ENCODE results near the gene ACTR3. TPM values are rescaled to one million over a fixed set of nuclear protein-coding genes. Genes with fewer than 3 reads are reported as not detected.

The ACTR3 gene
- total and polyA plus RNA-seq, 2 experiments from 2014 or later, result 63.7 to 137 TPM

DNA sequence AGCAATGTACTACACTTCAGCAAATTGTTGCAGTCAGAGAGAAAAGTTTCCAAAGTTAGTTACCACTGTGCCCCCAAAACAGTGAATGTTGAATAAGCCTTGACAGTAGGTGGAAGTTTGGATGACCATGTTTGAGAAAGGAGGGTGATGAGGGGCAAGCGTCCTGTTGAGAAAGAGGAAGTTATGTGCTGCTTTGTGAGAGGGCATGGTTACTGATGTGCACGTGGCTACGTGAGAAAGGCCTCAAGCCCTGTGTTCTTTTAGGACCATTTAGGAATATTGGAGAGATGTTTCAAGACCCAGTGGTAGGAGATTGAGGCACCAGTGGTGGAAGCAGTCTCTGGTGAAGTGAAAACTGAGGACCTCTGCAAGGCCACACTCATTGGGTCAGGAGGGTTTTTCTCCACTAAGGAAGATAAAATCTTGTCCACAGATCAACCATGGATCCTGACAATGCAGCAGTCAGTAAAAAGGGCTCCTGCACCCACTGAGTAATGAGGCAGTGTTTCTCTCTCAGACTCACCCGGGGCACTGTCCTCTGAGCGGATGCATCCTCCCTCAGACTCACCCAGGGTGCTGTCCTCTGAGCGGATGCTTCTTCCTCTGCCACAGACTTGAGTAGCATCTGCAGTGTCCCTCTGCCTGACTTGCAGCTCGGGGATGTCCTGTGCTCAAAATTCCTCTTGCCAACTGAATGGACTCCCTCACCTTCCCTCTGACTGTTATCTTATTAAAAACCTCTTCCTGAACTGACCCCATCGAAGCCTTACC lies 34.7 kb upstream of the ACTR3 start:
- no peaks in the 10 kb centered on the region for H3K9me2 ChIP-seq (ENCODE audit: insufficient read depth)
- no peak for DNase-seq (ENCODE audit: low spot score)
- no peaks in the 10 kb centered on the region for H3K4me1 ChIP-seq (ENCODE audit: insufficient read depth)
- H3K27me3 Mint-ChIP-seq (ENCODE audit: insufficient read depth, low read depth, poor library complexity), result no peaks in the 10 kb centered on the region
- H3K4me3 Mint-ChIP-seq, result no peak overlapping the region
- no peaks in the 10 kb centered on the region for H3K9me3 Mint-ChIP-seq
- no peaks in the 10 kb centered on the region for H3F3A ChIP-seq (replicated peaks; ENCODE audit: low read depth)
- no peaks in the 10 kb centered on the region for H3K36me3 ChIP-seq (ENCODE audit: insufficient read depth)
- no peaks in the 10 kb centered on the region for H3K4me1 Mint-ChIP-seq
- no peak overlapping the region for H3K27ac ChIP-seq (ENCODE audit: low read depth)
- no peak overlapping the region for H3K4me3 ChIP-seq
- H3K27me3 ChIP-seq (ENCODE audit: insufficient read depth), result no peaks in the 10 kb centered on the region
- no peaks in the 10 kb centered on the region for H4K20me1 ChIP-seq (replicated peaks; ENCODE audit: insufficient read depth)
- no peak overlapping the region for H2AFZ ChIP-seq
- TF ChIP-seq, protein P1, sequence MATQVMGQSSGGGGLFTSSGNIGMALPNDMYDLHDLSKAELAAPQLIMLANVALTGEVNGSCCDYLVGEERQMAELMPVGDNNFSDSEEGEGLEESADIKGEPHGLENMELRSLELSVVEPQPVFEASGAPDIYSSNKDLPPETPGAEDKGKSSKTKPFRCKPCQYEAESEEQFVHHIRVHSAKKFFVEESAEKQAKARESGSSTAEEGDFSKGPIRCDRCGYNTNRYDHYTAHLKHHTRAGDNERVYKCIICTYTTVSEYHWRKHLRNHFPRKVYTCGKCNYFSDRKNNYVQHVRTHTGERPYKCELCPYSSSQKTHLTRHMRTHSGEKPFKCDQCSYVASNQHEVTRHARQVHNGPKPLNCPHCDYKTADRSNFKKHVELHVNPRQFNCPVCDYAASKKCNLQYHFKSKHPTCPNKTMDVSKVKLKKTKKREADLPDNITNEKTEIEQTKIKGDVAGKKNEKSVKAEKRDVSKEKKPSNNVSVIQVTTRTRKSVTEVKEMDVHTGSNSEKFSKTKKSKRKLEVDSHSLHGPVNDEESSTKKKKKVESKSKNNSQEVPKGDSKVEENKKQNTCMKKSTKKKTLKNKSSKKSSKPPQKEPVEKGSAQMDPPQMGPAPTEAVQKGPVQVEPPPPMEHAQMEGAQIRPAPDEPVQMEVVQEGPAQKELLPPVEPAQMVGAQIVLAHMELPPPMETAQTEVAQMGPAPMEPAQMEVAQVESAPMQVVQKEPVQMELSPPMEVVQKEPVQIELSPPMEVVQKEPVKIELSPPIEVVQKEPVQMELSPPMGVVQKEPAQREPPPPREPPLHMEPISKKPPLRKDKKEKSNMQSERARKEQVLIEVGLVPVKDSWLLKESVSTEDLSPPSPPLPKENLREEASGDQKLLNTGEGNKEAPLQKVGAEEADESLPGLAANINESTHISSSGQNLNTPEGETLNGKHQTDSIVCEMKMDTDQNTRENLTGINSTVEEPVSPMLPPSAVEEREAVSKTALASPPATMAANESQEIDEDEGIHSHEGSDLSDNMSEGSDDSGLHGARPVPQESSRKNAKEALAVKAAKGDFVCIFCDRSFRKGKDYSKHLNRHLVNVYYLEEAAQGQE (IDR thresholded peaks at IDR 0.05; ENCODE audit: unreplicated experiment), result no peak
- TF ChIP-seq EZH2 (IDR thresholded peaks at IDR 0.05; ENCODE audit: low read depth, unreplicated experiment) (no peak), ZNF114 (CRISPR knock-in tag; IDR thresholded peaks at IDR 0.05) (no peak), JUNB (IDR thresholded peaks at IDR 0.05; ENCODE audit: unreplicated experiment) (no peak), STAT1 (IDR thresholded peaks at IDR 0.05; ENCODE audit: unreplicated experiment) (no peak), NANOG (IDR thresholded peaks at IDR 0.05; ENCODE audit: borderline replicate concordance) (no peak)
- TF ChIP-seq, protein P2, sequence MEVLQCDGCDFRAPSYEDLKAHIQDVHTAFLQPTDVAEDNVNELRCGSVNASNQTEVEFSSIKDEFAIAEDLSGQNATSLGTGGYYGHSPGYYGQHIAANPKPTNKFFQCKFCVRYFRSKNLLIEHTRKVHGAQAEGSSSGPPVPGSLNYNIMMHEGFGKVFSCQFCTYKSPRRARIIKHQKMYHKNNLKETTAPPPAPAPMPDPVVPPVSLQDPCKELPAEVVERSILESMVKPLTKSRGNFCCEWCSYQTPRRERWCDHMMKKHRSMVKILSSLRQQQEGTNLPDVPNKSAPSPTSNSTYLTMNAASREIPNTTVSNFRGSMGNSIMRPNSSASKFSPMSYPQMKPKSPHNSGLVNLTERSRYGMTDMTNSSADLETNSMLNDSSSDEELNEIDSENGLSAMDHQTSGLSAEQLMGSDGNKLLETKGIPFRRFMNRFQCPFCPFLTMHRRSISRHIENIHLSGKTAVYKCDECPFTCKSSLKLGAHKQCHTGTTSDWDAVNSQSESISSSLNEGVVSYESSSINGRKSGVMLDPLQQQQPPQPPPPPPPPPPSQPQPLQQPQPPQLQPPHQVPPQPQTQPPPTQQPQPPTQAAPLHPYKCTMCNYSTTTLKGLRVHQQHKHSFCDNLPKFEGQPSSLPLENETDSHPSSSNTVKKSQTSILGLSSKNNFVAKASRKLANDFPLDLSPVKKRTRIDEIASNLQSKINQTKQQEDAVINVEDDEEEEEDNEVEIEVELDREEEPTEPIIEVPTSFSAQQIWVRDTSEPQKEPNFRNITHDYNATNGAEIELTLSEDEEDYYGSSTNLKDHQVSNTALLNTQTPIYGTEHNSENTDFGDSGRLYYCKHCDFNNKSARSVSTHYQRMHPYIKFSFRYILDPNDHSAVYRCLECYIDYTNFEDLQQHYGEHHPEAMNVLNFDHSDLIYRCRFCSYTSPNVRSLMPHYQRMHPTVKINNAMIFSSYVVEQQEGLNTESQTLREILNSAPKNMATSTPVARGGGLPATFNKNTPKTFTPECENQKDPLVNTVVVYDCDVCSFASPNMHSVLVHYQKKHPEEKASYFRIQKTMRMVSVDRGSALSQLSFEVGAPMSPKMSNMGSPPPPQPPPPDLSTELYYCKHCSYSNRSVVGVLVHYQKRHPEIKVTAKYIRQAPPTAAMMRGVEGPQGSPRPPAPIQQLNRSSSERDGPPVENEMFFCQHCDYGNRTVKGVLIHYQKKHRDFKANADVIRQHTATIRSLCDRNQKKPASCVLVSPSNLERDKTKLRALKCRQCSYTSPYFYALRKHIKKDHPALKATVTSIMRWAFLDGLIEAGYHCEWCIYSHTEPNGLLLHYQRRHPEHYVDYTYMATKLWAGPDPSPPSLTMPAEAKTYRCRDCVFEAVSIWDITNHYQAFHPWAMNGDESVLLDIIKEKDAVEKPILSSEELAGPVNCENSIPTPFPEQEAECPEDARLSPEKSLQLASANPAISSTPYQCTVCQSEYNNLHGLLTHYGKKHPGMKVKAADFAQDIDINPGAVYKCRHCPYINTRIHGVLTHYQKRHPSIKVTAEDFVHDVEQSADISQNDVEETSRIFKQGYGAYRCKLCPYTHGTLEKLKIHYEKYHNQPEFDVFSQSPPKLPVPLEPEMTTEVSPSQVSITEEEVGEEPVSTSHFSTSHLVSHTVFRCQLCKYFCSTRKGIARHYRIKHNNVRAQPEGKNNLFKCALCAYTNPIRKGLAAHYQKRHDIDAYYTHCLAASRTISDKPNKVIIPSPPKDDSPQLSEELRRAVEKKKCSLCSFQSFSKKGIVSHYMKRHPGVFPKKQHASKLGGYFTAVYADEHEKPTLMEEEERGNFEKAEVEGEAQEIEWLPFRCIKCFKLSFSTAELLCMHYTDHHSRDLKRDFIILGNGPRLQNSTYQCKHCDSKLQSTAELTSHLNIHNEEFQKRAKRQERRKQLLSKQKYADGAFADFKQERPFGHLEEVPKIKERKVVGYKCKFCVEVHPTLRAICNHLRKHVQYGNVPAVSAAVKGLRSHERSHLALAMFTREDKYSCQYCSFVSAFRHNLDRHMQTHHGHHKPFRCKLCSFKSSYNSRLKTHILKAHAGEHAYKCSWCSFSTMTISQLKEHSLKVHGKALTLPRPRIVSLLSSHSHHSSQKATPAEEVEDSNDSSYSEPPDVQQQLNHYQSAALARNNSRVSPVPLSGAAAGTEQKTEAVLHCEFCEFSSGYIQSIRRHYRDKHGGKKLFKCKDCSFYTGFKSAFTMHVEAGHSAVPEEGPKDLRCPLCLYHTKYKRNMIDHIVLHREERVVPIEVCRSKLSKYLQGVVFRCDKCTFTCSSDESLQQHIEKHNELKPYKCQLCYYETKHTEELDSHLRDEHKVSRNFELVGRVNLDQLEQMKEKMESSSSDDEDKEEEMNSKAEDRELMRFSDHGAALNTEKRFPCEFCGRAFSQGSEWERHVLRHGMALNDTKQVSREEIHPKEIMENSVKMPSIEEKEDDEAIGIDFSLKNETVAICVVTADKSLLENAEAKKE (CRISPR knock-in tag; IDR thresholded peaks at IDR 0.05), result no peak
- H3K4me2 ChIP-seq, result no peak overlapping the region
- H3K36me3 Mint-ChIP-seq (ENCODE audit: low read depth), result no peaks in the 10 kb centered on the region
- H3K79me2 ChIP-seq (replicated peaks; ENCODE audit: insufficient read depth), result no peaks in the 10 kb centered on the region
- no peak for ATAC-seq
- H3K27ac Mint-ChIP-seq, result no peak overlapping the region

All from GM23338 (cell line).